ENCODE results near the gene TDRD1.

Gene TDRD1

DNA sequence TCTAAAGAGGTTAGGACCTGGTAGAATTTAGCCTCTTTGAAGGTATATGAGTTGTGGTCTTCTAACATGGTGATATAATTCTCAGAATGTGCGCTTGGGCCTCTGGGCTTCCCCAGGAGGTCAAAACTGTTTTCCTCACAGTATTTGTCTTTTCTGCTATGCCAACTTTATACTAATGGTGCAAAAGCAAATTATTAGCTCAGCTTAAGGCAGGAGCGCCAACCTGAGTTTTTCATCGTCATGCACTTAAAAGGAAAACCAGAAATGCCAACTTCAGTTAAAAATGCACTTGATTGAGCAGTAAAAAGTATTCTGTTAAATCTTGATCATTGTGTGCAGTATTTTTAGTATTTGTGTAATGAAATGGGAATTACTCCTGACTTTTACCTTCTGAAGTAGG lies 9.7 kb downstream of the TDRD1 start:
- Histone ChIP-seq H3K4me3 (ENCODE audit: insufficient read length, low read depth) (no peak overlapping the region), H3K27me3 (ENCODE audit: insufficient read depth, insufficient read length) (no peaks in the 10 kb centered on the region)

DNA sequence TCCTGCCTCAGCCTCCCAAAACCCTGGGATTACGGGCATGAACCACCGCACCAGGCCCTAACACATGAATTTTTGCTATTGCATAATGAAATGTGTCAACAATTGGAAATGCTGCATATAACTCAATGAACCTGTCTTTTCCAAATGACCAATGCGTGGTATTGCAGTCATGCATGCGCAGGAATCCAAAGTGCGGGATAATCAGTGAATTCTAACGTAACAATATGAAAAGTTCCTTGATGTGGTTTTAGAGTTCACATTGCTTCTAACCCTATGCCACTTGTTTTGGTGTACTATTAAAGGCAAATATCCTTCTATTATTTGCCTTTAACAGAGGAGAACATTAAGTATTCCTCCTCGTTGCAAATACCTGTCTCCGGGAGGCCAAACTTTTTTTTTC lies 10.5 kb downstream of the TDRD1 start:
- Histone ChIP-seq H3K9ac (ENCODE audit: insufficient read length, low read depth) (no peak overlapping the region), H3K9me3 (ENCODE audit: insufficient read depth, low read length) (no peaks in the 10 kb centered on the region), H3K27me3 (ENCODE audit: insufficient read depth, insufficient read length) (no peaks in the 10 kb centered on the region), H3K4me1 (ENCODE audit: insufficient read depth, insufficient read length) (no peaks in the 10 kb centered on the region), H3K4me3 (ENCODE audit: insufficient read length, low read depth) (no peak overlapping the region), H3K36me3 (ENCODE audit: insufficient read depth, insufficient read length, low read length) (no peaks in the 10 kb centered on the region)
- no peak for TF ChIP-seq SUZ12 (IDR thresholded peaks at IDR 0.05; ENCODE audit: extremely low read depth, insufficient read depth, insufficient read length)
- no peak for TF ChIP-seq YY1 (IDR thresholded peaks at IDR 0.05; ENCODE audit: insufficient read depth, insufficient read length)
- no peak for TF ChIP-seq ZNF274 (IDR thresholded peaks at IDR 0.05; ENCODE audit: low read depth, low read length)
- no peak for DNase-seq (ENCODE audit: low read depth, low spot score)

More for the DNA sequence above, 9.7 kb downstream of the TDRD1 start:
- no peak for TF ChIP-seq SUZ12 (IDR thresholded peaks at IDR 0.05; ENCODE audit: extremely low read depth, insufficient read depth, insufficient read length)
- no peak for TF ChIP-seq ZNF274 (IDR thresholded peaks at IDR 0.05; ENCODE audit: low read depth, low read length)
- TF ChIP-seq YY1 (IDR thresholded peaks at IDR 0.05; ENCODE audit: insufficient read depth, insufficient read length): no peak
- Histone ChIP-seq H3K4me1 (ENCODE audit: insufficient read depth, insufficient read length) (no peaks in the 10 kb centered on the region), H3K9me3 (ENCODE audit: insufficient read depth, low read length) (no peaks in the 10 kb centered on the region), H3K9ac (ENCODE audit: insufficient read length, low read depth) (no peak overlapping the region), H3K36me3 (ENCODE audit: insufficient read depth, insufficient read length, low read length) (no peaks in the 10 kb centered on the region)
- DNase-seq (ENCODE audit: low read depth, low spot score): no peak

DNA sequence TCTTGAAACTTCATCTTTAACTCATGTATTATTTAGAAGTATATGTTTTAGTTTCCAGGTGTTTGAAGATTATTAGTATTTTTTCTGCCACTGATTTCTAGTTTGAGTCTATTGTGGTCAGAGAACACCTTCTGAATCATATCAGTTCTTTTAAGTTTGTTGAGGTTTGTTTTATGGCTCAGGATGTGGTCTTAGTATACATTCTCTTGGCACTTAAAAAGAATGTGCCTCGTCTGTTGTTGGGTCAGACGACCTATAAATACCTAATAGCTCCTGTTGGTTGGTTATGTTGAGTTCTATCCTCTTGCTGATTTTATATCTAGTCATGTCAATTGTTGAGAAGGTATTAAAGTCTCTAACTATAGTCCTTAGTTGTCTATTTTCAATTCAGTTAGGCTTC lies 15.9 kb downstream of the TDRD1 start:
- Histone ChIP-seq H3K9ac (ENCODE audit: insufficient read length, low read depth) (no peak overlapping the region), H3K4me3 (ENCODE audit: insufficient read length, low read depth) (no peak overlapping the region), H3K27me3 (ENCODE audit: insufficient read depth, insufficient read length) (no peaks in the 10 kb centered on the region), H3K9me3 (ENCODE audit: insufficient read depth, low read length) (no peaks in the 10 kb centered on the region), H3K4me1 (ENCODE audit: insufficient read depth, insufficient read length) (no peaks in the 10 kb centered on the region), H3K36me3 (ENCODE audit: insufficient read depth, insufficient read length, low read length) (no peaks in the 10 kb centered on the region)
- DNase-seq (ENCODE audit: low read depth, low spot score): no peak
- TF ChIP-seq ZNF274 (IDR thresholded peaks at IDR 0.05; ENCODE audit: low read depth, low read length): no peak
- no peak for TF ChIP-seq SUZ12 (IDR thresholded peaks at IDR 0.05; ENCODE audit: extremely low read depth, insufficient read depth, insufficient read length)
- TF ChIP-seq YY1 (IDR thresholded peaks at IDR 0.05; ENCODE audit: insufficient read depth, insufficient read length): no peak

DNA sequence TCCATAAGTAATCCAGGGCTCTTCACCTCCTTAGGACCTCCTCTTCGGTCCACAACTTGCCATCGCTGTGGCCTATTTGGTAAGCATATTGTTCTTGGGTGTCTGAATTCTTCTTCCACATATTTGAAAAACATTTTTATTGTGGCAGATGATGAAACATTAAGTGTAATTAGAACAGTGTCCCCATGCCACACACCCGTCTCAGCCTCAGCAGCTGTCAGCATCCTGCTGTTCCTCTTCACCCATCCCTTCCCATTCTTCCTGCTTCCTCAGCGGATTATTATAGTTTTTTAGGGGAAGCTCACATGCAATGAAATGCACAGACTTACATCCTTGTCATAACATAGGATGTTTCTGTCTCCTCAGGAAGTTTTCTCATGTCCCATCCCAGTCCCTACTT lies 20.1 kb downstream of the TDRD1 start:
- no peak overlapping the region for H3K9ac ChIP-seq (ENCODE audit: insufficient read length, low read depth)
- no peak for DNase-seq (ENCODE audit: low read depth, low spot score)

DNA sequence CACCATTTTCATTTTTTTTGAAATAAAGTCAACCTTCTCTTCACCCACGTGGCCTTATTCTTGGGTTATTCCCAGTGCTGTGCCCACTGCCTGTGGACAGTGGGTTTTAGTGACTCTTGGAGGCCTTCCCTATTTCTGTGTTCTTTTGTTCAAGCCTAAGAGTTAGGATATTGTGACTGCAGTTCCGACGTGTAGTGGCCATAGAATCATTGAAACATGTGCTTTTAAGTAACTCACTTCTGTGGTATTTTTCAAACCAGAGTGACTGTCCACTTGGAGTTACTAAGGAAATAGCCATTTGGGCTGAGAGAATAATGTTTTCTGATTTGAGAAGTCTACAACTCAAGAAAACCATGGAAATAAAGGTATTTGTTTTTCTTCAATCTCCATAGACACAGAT lies 23.7 kb downstream of the TDRD1 start:
- Histone ChIP-seq H3K4me3 (ENCODE audit: insufficient read length, low read depth) (no peak overlapping the region), H3K4me1 (ENCODE audit: insufficient read depth, insufficient read length) (no peaks in the 10 kb centered on the region), H3K9me3 (ENCODE audit: insufficient read depth, low read length) (no peaks in the 10 kb centered on the region), H3K36me3 (ENCODE audit: insufficient read depth, insufficient read length, low read length) (no peaks in the 10 kb centered on the region), H3K27me3 (ENCODE audit: insufficient read depth, insufficient read length) (no peaks in the 10 kb centered on the region), H3K9ac (ENCODE audit: insufficient read length, low read depth) (no peak overlapping the region)
- no peak for DNase-seq (ENCODE audit: low read depth, low spot score)
- TF ChIP-seq SUZ12 (IDR thresholded peaks at IDR 0.05; ENCODE audit: extremely low read depth, insufficient read depth, insufficient read length) (no peak), YY1 (IDR thresholded peaks at IDR 0.05; ENCODE audit: insufficient read depth, insufficient read length) (no peak), ZNF274 (IDR thresholded peaks at IDR 0.05; ENCODE audit: low read depth, low read length) (no peak)

More for the DNA sequence above, 20.1 kb downstream of the TDRD1 start:
- no peaks in the 10 kb centered on the region for H3K4me1 ChIP-seq (ENCODE audit: insufficient read depth, insufficient read length)
- H3K4me3 ChIP-seq (ENCODE audit: insufficient read length, low read depth): no peak overlapping the region
- no peak for TF ChIP-seq YY1 (IDR thresholded peaks at IDR 0.05; ENCODE audit: insufficient read depth, insufficient read length)
- TF ChIP-seq SUZ12 (IDR thresholded peaks at IDR 0.05; ENCODE audit: extremely low read depth, insufficient read depth, insufficient read length): no peak
- TF ChIP-seq ZNF274 (IDR thresholded peaks at IDR 0.05; ENCODE audit: low read depth, low read length): no peak
- no peaks in the 10 kb centered on the region for H3K36me3 ChIP-seq (ENCODE audit: insufficient read depth, insufficient read length, low read length)
- no peaks in the 10 kb centered on the region for H3K9me3 ChIP-seq (ENCODE audit: insufficient read depth, low read length)
- no peaks in the 10 kb centered on the region for H3K27me3 ChIP-seq (ENCODE audit: insufficient read depth, insufficient read length)

DNA sequence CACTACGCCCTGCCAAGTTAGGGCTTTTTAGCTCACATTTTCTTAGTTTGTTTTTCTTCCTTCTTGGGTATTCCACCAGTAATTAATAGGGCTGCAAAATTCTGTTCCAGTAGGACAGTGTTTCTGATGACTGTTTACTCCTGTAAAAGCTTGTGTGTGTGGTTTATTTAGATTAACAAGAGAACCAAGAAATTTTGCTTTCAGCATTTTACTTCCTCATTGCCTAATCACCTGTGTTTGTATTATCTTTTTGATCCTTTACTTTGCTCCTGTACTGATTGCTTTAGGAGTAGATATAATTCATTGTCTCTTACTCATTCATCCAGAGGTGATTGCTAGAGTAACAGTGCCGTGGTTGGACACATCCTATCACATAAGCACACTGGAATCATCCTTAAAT lies 27.7 kb downstream of the TDRD1 start:
- DNase-seq (ENCODE audit: low read depth, low spot score): no peak
- no peaks in the 10 kb centered on the region for H3K36me3 ChIP-seq (ENCODE audit: insufficient read depth, insufficient read length, low read length)
- TF ChIP-seq YY1 (IDR thresholded peaks at IDR 0.05; ENCODE audit: insufficient read depth, insufficient read length) (no peak), ZNF274 (IDR thresholded peaks at IDR 0.05; ENCODE audit: low read depth, low read length) (no peak), SUZ12 (IDR thresholded peaks at IDR 0.05; ENCODE audit: extremely low read depth, insufficient read depth, insufficient read length) (no peak)
- no peaks in the 10 kb centered on the region for H3K27me3 ChIP-seq (ENCODE audit: insufficient read depth, insufficient read length)
- H3K9me3 ChIP-seq (ENCODE audit: insufficient read depth, low read length): no peaks in the 10 kb centered on the region
- no peak overlapping the region for H3K9ac ChIP-seq (ENCODE audit: insufficient read length, low read depth)
- H3K4me1 ChIP-seq (ENCODE audit: insufficient read depth, insufficient read length): peaks cover 3% of the 10 kb centered on the region
- H3K4me3 ChIP-seq (ENCODE audit: insufficient read length, low read depth): no peak overlapping the region

DNA sequence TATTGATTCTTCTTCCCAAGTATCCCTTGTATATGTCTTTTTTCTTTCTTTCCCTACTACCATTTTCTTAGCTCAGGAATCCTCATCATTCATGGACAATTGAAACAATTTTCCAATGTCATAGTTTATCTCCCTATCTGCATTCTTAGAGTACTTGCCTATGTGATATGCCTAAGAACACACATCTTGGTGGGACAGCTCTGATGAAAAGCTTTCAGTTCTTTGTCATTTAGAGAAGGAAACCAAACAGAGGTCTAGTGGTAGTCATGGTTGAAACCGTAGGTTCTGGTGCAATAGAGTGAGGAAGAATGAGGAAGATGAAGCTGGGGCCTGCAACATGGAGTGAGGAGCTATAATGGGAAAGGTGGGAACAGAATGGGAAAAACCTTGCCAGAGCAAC lies 28.2 kb downstream of the TDRD1 start:
- no peak overlapping the region for H3K9ac ChIP-seq (ENCODE audit: insufficient read length, low read depth)
- peaks cover 3% of the 10 kb centered on the region for H3K4me1 ChIP-seq (ENCODE audit: insufficient read depth, insufficient read length)
- no peaks in the 10 kb centered on the region for H3K9me3 ChIP-seq (ENCODE audit: insufficient read depth, low read length)
- no peaks in the 10 kb centered on the region for H3K27me3 ChIP-seq (ENCODE audit: insufficient read depth, insufficient read length)
- H3K4me3 ChIP-seq (ENCODE audit: insufficient read length, low read depth): no peak overlapping the region
- no peak for TF ChIP-seq SUZ12 (IDR thresholded peaks at IDR 0.05; ENCODE audit: extremely low read depth, insufficient read depth, insufficient read length)
- TF ChIP-seq YY1 (IDR thresholded peaks at IDR 0.05; ENCODE audit: insufficient read depth, insufficient read length): no peak
- TF ChIP-seq ZNF274 (IDR thresholded peaks at IDR 0.05; ENCODE audit: low read depth, low read length): no peak
- DNase-seq (ENCODE audit: low read depth, low spot score): no peak
- no peaks in the 10 kb centered on the region for H3K36me3 ChIP-seq (ENCODE audit: insufficient read depth, insufficient read length, low read length)

All from NT2/D1 (cell line).